Upper lobe of right lung (tissue), 1 donor: ENCODE results near the gene GLTP. TPM values are rescaled to one million over a fixed set of nuclear protein-coding genes. Genes with fewer than 3 reads are reported as not detected.
A peak's percentile ranks its signal among the peaks of the same experiment; 100 is the strongest.

Experiments used
- ATAC-seq: fragments of 200-7000 bp; cut with Tn5 transposase; one replicate; pipeline ENCODE4 v1.9.1; 2020; ENCODE audit warnings: mild to moderate bottlenecking, moderate library complexity
- DNase-seq: peaks from one replicate; pipeline ENCODE4 v3.0.0-alpha.2; 2020
- H3K27ac ChIP-seq: fragments of 200-600 bp; one replicate; pipeline ENCODE4 v1.8.0; 2022
- H3K27me3 ChIP-seq: fragments of 200-600 bp; one replicate; pipeline ENCODE4 v1.8.0; 2022; ENCODE audit warnings: mild to moderate bottlenecking
- H3K36me3 ChIP-seq: fragments of 200-600 bp; one replicate; pipeline ENCODE4 v1.8.0; 2022
- H3K4me1 ChIP-seq: fragments of 200-600 bp; one replicate; pipeline ENCODE4 v1.8.0; 2022
- H3K4me3 ChIP-seq: fragments of 200-600 bp; one replicate; pipeline ENCODE4 v1.8.0; 2022; ENCODE audit warnings: mild to moderate bottlenecking
- H3K9me3 ChIP-seq: fragments of 200-600 bp; one replicate; pipeline ENCODE4 v1.8.0; 2022
- CTCF ChIP-seq: fragments of 200-600 bp; IDR thresholded peaks from one replicate; pipeline ENCODE4 v1.8.0; 2022; ENCODE audit warnings: antibody characterized with exemption
- intact Hi-C: fragments of 100-400 bp; cut with DNase I; formaldehyde crosslinking; loops from one replicate; pipeline ENCODE4 v1.11.0; 2022
- total RNA-seq: library from RNA; stranded (reverse); fragmentation: NEBNext Ultra II Directional; extraction: Animal tissue kit (Norgen Biotek cat#: 25700); gene quantifications from one replicate; pipeline ENCODE4 v1.2.1, GENCODE V29; 2021
- donor health status: DM: no; HTN: yes; CAD: no; lungs with severe emphysema.

The GLTP gene
- total RNA-seq, 1 donor from 2014 or later: 44.0 TPM

GRCh38 chr12:109836916-109837315 lies 43.4 kb downstream of the GLTP start:
- no peak for ATAC-seq
- intact Hi-C loops: no loop called here
- H3K36me3 ChIP-seq: no peaks in the 10 kb centered on the region
- DNase-seq: no peak
- no peaks in the 10 kb centered on the region for H3K9me3 ChIP-seq
- H3K27me3 ChIP-seq: peaks cover 11% of the 10 kb centered on the region
- no peak overlapping the region for H3K27ac ChIP-seq
- TF ChIP-seq CTCF: no peak
- no peak overlapping the region for H3K4me3 ChIP-seq
- H3K4me1 ChIP-seq: no peaks in the 10 kb centered on the region

DNA sequence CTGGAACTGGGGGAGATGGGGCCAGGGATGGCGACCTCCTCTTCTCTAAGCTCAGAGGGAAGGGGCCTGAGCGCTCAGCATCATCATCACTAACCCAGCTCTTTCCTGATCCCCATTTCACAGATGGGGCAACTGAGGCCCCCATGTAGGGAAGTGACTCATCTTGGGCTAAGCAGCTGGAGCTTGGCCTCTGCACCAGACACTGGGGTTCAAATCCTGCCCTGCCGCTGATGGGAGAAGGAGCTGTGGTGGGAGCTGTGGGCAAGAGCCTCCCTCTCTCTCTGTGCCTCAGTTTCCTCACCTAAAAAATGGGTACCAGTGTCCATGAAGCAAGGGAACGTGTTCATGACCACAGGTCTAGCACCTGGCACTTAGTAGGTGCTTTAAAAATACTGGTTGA lies 44.5 kb downstream of the GLTP start:
- DNase-seq (no peak), ATAC-seq (no peak)
- H3K4me1 ChIP-seq: no peaks in the 10 kb centered on the region
- no peaks in the 10 kb centered on the region for H3K36me3 ChIP-seq
- no peak for TF ChIP-seq CTCF
- no peaks in the 10 kb centered on the region for H3K9me3 ChIP-seq
- H3K27ac ChIP-seq: no peak overlapping the region
- H3K27me3 ChIP-seq: peaks cover 11% of the 10 kb centered on the region
- no peak overlapping the region for H3K4me3 ChIP-seq
- intact Hi-C loops: no loop called here

GRCh38 chr12:109833307-109834189 lies 46.8 kb downstream of the GLTP start, which contains the start of gene TRPV4:
TSS of gene TRPV4 (minus strand) at chr12:109833398. CDS start at chr12:109814796, 18,602 bp downstream.
- H3K4me1 ChIP-seq: no peaks in the 10 kb centered on the region
- intact Hi-C loops: no loop called here
- no peak for TF ChIP-seq CTCF
- H3K36me3 ChIP-seq: no peaks in the 10 kb centered on the region
- H3K4me3 ChIP-seq: peak within 1 kb of the TSS; percentile 52
- H3K9me3 ChIP-seq: no peaks in the 10 kb centered on the region
- ATAC-seq (peak; percentile 52), DNase-seq (peak; percentile 66)
- peaks cover 11% of the 10 kb centered on the region for H3K27me3 ChIP-seq
- H3K27ac ChIP-seq: no peak within 1 kb of the TSS

DNA sequence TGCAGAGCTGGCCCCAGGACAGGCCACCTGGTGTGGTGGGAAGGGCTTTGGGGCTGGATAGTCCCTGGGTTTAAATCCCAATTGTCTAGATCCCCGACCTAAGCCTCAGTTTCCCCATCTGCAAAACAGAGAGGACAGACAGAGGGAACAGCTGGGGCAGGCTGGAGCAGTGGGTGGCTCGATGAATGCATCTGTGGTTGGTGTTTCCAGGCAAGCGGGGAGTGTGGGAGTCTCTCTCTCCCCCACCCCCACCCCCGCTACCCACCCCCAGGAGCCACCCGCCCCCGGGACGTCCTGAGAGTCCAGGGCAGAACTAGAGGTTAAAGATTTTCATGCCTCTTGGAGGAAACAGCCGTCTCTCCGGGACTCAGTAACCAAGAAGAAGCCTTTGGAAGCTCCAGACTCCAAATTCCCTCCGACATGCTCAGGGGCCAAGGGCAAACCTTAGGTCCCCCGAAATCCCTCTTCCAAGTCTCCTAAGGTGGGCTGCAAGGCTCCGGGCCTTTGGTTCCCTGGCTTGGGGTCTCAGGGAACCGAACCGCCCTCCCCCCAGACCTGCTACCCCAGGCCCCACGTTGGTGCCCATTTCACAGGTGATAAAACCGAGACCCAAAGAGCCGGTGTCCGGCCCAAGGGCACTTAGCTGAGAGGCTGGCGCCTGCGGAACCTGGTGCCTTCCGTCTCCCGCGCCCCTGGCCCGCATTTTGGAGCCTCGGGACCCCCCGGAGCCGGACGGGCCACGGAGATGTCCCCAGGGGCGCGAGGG lies 47.6 kb downstream of the GLTP start:
- H3K36me3 ChIP-seq: no peaks in the 10 kb centered on the region
- DNase-seq: no peak
- H3K27me3 ChIP-seq: peaks cover 11% of the 10 kb centered on the region
- peak overlapping the region; percentile 52 for H3K4me3 ChIP-seq
- H3K27ac ChIP-seq: no peak overlapping the region
- no peaks in the 10 kb centered on the region for H3K9me3 ChIP-seq
- H3K4me1 ChIP-seq: no peaks in the 10 kb centered on the region
- no peak for TF ChIP-seq CTCF
- no peak for ATAC-seq
- intact Hi-C loops: no loop called here

DNA sequence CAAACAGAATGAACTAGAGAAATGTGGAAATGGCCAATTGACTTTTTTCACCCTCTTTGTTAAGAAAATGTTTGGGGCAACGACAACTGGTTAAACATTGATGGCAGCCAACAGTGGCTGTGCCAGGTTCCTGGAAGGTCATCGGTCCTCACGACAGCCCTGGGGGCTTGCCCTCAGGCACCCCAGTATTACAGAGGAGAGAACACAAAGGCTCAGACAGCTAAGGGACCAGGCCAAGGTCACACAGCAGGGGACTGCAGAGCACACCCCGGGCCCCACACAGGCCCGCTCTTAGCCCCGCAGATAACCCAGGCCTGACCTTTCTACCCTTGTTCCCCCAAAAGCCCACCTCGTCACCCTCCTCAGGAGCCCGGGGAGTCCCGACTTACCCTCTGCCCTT lies 48.4 kb downstream of the GLTP start:
- H3K27ac ChIP-seq: no peak overlapping the region
- H3K27me3 ChIP-seq: peaks cover 11% of the 10 kb centered on the region
- TF ChIP-seq CTCF: no peak
- no peaks in the 10 kb centered on the region for H3K4me1 ChIP-seq
- ATAC-seq (no peak), DNase-seq (no peak)
- intact Hi-C loops: no loop called here
- no peak overlapping the region for H3K4me3 ChIP-seq
- H3K9me3 ChIP-seq: no peaks in the 10 kb centered on the region
- H3K36me3 ChIP-seq: no peaks in the 10 kb centered on the region
